Muscle of leg (tissue), 11 donors: Measurements from ENCODE around the gene GABRQ. TPM values are rescaled to one million over a fixed set of nuclear protein-coding genes. Genes with fewer than 3 reads are reported as not detected.

ENCODE experiments used
- DNase-seq: peaks from one replicate; pipeline ENCODE4 v3.0.0; 2013
- H3K27ac ChIP-seq: one replicate; pipeline ENCODE4 v1.5.1; 2013; ENCODE audit warnings: mild to moderate bottlenecking, low read length, control low read depth
- H3K27me3 ChIP-seq: one replicate; pipeline ENCODE4 v1.6.1; 2013; ENCODE audit warnings: low read length; ENCODE audit not compliant: control insufficient read depth, insufficient read depth
- H3K36me3 ChIP-seq: one replicate; pipeline ENCODE4 v1.6.1; 2013; ENCODE audit warnings: low read length; ENCODE audit not compliant: control insufficient read depth, insufficient read depth
- H3K4me1 ChIP-seq: one replicate; pipeline ENCODE4 v1.6.1; 2013; ENCODE audit warnings: low read length; ENCODE audit not compliant: control insufficient read depth, insufficient read depth
- H3K4me3 ChIP-seq: one replicate; pipeline ENCODE4 v1.5.1; 2013; ENCODE audit warnings: low read length, control low read depth
- H3K9me3 ChIP-seq: replicated peaks from 2 replicates; pipeline ENCODE4 v1.6.1; 2013; ENCODE audit warnings: low read depth, low read length; ENCODE audit not compliant: control insufficient read depth
- WGBS: methylation state at CpG from one replicate; pipeline ENCODE4 v1.1.5; 2013; ENCODE audit warnings: missing lambda C conversion rate; ENCODE audit not compliant: insufficient coverage; 5-methylcytosine and 5-hydroxymethylcytosine counted together
- polyA plus RNA-seq, 8 donors: library from polyadenylated mRNA; unstranded; fragments of 120-200 nt; gene quantifications; one replicate each; pipeline versions ENCODE4 v1.2.1 to v1.2.3, GENCODE V29; 2013; ENCODE audit warnings: inconsistent platforms in 1 of 8, low replicate concordance in 1 of 8; ENCODE audit not compliant: insufficient read length in 8 of 8, insufficient read depth in 1 of 8
- total RNA-seq: library from RNA; stranded (reverse); fragments of 120-200 nt; gene quantifications from one replicate; pipeline ENCODE4 v1.2.4, GENCODE V29; 2013

Gene GABRQ
- total and polyA plus RNA-seq, 9 donors = 1.1 to 2.5 (median 1.6) TPM

DNA sequence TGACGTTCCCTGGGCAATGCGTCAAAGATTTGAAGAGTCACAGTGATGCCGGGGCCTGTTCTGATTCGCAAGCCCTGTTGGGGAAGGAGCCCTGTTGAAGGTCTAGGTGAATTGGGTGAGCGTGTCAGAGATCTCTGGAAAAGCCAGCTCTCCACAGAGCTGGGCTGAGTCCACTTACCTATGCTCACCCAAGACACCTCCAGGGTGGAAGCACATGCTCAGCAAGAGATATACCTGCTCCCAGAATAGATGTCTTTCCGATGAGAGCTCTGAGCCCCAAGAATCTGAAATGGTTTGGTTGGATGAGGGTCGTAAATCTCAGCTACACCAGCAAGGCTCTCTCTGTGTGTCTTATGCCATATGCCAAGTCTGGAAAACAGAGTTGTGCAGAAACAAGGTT, 1.7 kb downstream of the GABRQ start:
- WGBS = 77% methylated on average over 2 of the region's 7 CpGs
- no peaks in the 10 kb centered on the region for H3K36me3 ChIP-seq
- H3K4me3 ChIP-seq = no peak overlapping the region
- no peak for DNase-seq
- peaks cover 8% of the 10 kb centered on the region for H3K4me1 ChIP-seq
- H3K27ac ChIP-seq = no peak overlapping the region
- H3K9me3 ChIP-seq = no peaks in the 10 kb centered on the region
- peaks cover 18% of the 10 kb centered on the region for H3K27me3 ChIP-seq

DNA sequence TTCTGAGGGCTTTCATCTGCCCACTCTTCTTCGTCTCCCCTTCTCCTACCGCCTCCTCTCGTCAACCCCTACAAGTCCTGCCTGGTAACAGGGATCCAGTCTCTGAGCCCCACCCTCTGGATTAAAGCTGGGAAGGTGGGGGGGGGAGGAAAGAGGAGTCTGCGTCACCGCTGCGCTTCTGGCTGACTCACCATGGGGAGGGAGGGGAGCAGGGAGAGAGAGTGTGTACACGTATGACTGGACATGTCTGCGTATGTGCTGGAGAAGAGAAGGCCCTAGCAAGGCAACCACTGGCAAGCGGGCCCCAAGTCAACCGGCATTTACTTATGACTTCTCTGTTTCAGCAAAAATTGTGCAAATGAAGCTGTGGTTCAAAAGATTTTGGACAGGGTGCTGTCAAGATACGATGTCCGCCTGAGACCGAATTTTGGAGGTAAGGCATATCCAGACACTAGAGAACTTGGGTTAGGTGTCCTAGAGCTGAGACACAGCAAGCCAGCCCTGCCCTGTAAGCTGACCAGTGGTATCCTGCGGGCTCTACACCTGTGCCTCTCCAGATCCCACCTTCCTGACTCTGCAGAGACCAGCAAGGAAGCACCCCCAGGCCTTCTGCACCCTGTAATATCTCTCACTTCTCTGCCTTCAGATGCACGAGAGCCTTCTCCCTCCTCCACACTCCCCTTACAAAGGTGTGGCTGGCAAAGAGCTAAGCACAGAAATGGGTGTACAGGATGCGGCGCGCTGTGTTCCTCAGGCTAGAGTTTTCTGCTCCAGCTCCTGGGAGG, 2.5 kb downstream of the GABRQ start:
- WGBS = 74% methylated on average over 14 of the region's 18 CpGs

DNA sequence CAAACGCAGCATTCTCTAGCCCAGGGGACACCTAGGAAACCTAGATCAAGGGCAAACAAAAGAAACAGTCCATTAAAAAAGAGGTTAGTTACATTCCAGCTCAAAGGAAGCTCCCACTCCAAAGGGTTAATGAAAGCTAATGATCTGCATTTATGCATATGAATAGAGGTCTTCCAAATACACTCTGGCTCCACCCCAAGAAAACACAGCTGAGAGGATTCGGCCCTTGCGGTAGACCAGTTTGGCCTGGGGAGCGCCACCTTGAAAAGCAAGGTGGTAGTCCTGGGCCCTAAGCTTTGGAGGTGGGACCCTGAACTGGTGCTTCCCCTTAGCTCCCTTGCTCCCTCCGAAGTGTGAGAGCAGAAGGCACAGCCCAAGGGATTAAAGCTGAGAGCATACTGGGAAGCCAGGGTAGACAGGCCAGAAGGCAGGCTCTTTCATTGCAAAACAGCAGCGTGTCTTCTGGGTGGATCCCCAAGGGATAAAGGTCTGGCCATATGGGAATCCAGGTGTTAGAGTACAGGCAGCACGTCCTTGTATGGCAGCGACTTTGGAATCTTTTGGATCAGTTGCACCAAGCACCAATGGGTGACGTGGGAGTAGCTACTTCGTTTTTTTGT, 3.7 kb downstream of the GABRQ start:
- H3K9me3 ChIP-seq = no peaks in the 10 kb centered on the region
- H3K36me3 ChIP-seq = no peaks in the 10 kb centered on the region
- 29% methylated on average over 5 of the region's 10 CpGs for WGBS
- peaks cover 8% of the 10 kb centered on the region for H3K4me1 ChIP-seq
- peaks cover 16% of the 10 kb centered on the region for H3K27me3 ChIP-seq
- H3K27ac ChIP-seq = no peak overlapping the region
- no peak overlapping the region for H3K4me3 ChIP-seq
- DNase-seq = peak; percentile 8

More for the DNA sequence above, 2.5 kb downstream of the GABRQ start:
- Histone ChIP-seq H3K27me3 (peaks cover 18% of the 10 kb centered on the region), H3K4me3 (no peak overlapping the region), H3K4me1 (peaks cover 8% of the 10 kb centered on the region), H3K9me3 (no peaks in the 10 kb centered on the region), H3K36me3 (no peaks in the 10 kb centered on the region), H3K27ac (no peak overlapping the region)
- peak; percentile 11 for DNase-seq

DNA sequence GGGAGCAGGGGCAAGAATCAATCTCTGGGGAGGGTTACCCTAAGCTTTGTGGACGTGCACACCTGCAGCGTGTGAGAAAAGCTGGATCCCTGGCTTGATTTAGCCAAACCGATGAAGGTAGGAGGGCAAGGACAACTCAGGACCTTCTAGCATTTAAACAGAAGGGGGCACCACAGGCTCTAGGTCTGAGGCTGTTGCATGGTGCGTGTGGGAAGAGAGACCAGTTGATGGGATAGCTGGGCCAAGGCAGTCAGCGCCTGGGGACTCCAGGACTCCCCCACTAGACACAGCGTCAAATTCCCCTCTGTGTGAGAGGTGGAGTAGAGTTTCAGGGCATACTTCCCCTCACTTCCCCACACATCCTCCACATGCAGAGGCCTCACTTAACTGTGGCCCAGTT, 4.3 kb downstream of the GABRQ start:
- no peak overlapping the region for H3K27ac ChIP-seq
- WGBS = 37% methylated on average over 3 of the region's 6 CpGs

DNA sequence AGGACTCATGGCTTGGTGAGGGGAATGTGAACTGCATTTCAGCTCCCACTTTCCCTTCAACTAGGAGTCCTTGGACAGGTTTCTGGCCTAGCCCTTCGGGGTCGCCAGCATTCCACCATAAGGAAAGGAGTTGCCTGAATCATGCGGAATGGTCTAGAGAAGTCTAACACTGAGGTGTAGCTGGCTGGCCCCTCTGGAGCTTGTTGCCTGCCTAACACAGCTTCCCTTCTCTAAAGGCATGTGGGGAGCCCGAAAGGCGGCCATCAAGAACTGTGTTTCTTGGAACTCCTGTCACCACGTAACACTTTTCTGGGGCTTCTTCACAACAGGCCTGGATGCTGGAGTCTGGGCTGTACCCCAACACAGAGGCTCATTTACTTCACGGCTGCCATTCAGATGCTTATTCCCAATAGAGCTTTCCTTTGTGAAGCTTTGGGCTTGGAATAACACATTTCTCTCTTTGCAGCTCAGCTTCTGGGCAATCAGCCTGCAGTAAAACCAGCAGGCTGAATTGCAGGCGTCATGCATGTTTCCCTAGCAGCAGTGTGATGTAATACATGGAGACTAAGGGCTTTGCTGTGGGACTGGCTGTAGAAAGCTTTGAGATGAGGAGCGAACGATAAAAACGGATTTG, 5.4 kb downstream of the GABRQ start:
- Histone ChIP-seq H3K4me1 (peaks cover 5% of the 10 kb centered on the region), H3K27ac (no peak overlapping the region), H3K4me3 (no peak overlapping the region), H3K27me3 (peaks cover 14% of the 10 kb centered on the region), H3K36me3 (no peaks in the 10 kb centered on the region), H3K9me3 (no peaks in the 10 kb centered on the region)
- DNase-seq = peak; percentile 57
- WGBS = 65% methylated on average over 5 of the region's 11 CpGs

More for the DNA sequence above, 4.3 kb downstream of the GABRQ start:
- H3K36me3 ChIP-seq = no peaks in the 10 kb centered on the region
- no peak overlapping the region for H3K4me3 ChIP-seq
- peaks cover 8% of the 10 kb centered on the region for H3K4me1 ChIP-seq
- peaks cover 16% of the 10 kb centered on the region for H3K27me3 ChIP-seq
- no peaks in the 10 kb centered on the region for H3K9me3 ChIP-seq
- peak; percentile 19 for DNase-seq

DNA sequence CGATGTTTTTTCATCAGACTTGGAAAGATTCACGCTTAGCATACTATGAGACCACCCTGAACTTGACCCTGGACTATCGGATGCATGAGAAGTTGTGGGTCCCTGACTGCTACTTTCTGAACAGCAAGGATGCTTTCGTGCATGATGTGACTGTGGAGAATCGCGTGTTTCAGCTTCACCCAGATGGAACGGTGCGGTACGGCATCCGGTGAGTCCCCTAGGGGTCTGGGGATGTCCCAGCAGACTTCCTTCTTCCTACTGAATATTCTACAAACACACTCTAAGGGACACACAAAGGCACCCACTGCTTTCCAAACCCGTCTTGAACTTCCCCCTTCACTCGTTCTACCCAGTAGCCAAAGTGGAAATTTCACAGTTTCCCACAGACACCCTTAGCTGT, 9.3 kb downstream of the GABRQ start:
- WGBS = 80% methylated on average over 12 of the region's 12 CpGs
- no peak overlapping the region for H3K4me3 ChIP-seq

DNA sequence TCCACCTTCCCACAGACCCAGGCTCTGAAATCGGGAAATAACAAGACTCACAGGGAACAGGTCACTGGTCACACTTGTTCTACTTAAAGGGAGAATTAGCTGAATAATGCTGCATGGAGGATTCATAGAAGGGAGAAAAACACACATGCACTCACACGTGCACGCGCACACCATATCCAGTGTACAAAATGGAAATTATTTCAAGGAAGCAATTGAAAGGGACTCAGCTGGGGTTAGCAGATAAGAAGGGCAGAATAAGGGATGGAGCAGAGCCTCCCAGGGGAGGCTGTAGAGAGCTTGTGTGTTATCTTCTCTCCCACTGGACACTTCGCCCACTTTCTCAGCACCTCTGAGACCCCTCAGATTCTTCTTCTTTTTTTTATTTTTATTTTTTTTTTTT, 10.3 kb downstream of the GABRQ start:
- no peak overlapping the region for H3K4me3 ChIP-seq
- no peaks in the 10 kb centered on the region for H3K9me3 ChIP-seq
- no peaks in the 10 kb centered on the region for H3K27me3 ChIP-seq
- WGBS = no CpG with 5 or more reads among the region's 5 CpGs
- DNase-seq = no peak
- H3K36me3 ChIP-seq = peaks cover 4% of the 10 kb centered on the region
- H3K27ac ChIP-seq = no peak overlapping the region
- no peaks in the 10 kb centered on the region for H3K4me1 ChIP-seq

More for the DNA sequence above, 9.3 kb downstream of the GABRQ start:
- H3K36me3 ChIP-seq = peaks cover 4% of the 10 kb centered on the region
- H3K27me3 ChIP-seq = no peaks in the 10 kb centered on the region
- no peaks in the 10 kb centered on the region for H3K4me1 ChIP-seq
- no peaks in the 10 kb centered on the region for H3K9me3 ChIP-seq
- no peak for DNase-seq
- H3K27ac ChIP-seq = no peak overlapping the region

DNA sequence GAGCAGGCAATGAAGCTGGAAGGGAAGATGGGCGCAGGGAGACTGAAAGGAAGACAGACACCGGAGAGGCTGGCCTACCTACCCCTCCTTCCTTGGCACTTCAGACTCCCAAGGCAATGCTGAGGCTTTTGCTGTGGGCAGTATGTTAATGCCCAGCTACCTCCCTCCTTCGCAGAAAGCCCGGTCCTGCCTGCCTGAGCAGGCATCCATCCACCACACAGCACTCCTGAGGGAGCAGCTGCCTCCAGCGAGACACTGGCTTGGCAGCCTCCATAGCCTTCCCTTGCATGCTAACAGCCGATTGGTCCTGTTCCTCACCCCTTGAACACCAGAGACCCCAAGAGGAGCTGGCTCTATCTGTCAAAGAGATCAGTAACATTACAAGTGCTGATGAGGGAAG, 14.4 kb downstream of the GABRQ start:
- DNase-seq = no peak
- 80% methylated on average over 1 of the region's 6 CpGs for WGBS
- H3K27ac ChIP-seq = no peak overlapping the region
- peaks cover 4% of the 10 kb centered on the region for H3K36me3 ChIP-seq
- H3K27me3 ChIP-seq = no peaks in the 10 kb centered on the region
- no peaks in the 10 kb centered on the region for H3K9me3 ChIP-seq
- no peaks in the 10 kb centered on the region for H3K4me1 ChIP-seq
- H3K4me3 ChIP-seq = no peak overlapping the region

DNA sequence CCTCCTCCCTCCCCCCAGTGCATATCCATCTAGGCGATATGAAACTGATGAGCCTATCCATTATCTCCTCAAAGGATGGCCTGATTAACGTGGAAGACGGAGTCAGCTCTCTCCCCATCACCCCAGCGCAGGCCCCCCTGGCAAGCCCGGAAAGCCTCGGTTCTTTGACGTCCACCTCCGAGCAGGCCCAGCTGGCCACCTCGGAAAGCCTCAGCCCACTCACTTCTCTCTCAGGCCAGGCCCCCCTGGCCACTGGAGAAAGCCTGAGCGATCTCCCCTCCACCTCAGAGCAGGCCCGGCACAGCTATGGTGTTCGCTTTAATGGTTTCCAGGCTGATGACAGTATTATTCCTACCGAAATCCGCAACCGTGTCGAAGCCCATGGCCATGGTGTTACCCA, 14.8 kb downstream of the GABRQ start:
- Histone ChIP-seq H3K27me3 (no peaks in the 10 kb centered on the region), H3K4me1 (no peaks in the 10 kb centered on the region), H3K27ac (no peak overlapping the region), H3K9me3 (no peaks in the 10 kb centered on the region), H3K36me3 (peaks cover 4% of the 10 kb centered on the region), H3K4me3 (no peak overlapping the region)
- DNase-seq = no peak
- 85% methylated on average over 16 of the region's 16 CpGs for WGBS

DNA sequence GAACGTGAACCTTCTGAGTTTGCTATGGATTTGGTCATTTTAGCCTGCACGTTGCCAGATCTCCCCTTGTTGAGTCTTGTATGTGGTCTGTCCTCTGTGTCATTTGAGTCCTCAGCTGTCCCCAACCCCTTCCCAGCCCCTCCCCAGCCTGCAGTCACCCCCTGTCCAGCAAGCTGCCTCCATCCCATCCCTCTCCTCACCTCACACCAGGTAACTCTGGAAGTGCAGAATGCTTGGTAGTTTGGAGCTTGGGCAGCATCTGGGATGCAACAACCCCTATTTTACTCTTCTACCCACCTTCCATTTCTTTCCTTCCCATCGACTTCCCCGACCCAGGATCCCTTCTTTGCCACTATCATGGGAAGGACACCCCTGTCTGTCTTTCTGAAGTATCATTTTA, 18.4 kb downstream of the GABRQ start:
- peaks cover 4% of the 10 kb centered on the region for H3K36me3 ChIP-seq
- no peak for DNase-seq
- no peak overlapping the region for H3K4me3 ChIP-seq
- no peaks in the 10 kb centered on the region for H3K27me3 ChIP-seq
- no peak overlapping the region for H3K27ac ChIP-seq
- H3K4me1 ChIP-seq = no peaks in the 10 kb centered on the region
- WGBS = no CpG with 5 or more reads among the region's 4 CpGs
- H3K9me3 ChIP-seq = no peaks in the 10 kb centered on the region
